EL (cell line): ENCODE data around the gene TMC1.
A peak's percentile ranks its signal among the peaks of the same experiment; 100 is the strongest.

ENCODE experiments used
- DNase-seq: peaks from one replicate; pipeline ENCODE4 v3.0.0-alpha.2; 2016

The TMC1 gene

DNA sequence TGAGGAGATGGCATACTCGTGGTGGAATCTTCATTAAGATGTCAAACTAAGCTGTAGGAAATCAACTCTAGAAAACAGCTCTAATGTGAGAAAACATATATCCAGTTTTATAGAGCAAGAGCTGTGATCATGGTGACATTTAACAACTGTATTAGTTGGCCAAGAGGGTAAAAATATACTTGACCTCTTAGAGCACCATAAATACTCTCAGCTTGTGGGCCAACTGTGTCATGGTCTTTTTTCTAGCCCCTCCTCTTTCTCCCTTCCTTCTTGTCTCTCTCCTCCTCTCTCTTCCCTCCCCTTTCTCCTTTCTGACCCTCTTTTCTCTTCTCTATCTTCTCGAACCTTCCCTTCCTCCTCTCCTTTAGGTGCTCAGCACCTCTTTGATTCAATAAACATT is 54.7 kb downstream of the TMC1 start:
- DNase-seq: no peak

DNA sequence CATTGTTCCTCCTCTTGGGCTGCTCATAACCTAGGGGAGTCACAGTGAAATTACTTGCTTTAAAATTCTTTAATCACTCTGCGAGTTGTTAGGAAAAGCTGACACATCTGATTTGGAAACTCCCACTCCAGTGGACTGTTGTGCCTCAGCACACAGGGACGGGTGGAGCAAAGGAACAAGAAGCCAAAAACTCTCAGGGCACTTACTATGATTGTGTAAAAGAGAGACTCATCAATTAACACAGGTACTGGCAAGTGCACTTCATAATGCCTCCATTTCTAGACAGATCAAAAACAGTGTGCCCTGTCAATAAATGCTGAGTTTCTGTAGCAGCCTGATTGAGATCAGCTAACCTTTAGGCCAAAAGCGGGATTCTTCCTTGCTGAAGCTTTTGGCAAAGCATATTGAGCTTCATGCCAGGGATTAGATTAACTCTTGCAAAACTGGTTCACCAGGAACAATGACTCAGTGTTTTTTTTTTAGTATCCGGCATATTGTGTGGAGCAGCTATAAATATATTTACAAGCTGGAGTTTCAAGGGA is 55.9 kb downstream of the TMC1 start:
- DNase-seq: peak; percentile 86

DNA sequence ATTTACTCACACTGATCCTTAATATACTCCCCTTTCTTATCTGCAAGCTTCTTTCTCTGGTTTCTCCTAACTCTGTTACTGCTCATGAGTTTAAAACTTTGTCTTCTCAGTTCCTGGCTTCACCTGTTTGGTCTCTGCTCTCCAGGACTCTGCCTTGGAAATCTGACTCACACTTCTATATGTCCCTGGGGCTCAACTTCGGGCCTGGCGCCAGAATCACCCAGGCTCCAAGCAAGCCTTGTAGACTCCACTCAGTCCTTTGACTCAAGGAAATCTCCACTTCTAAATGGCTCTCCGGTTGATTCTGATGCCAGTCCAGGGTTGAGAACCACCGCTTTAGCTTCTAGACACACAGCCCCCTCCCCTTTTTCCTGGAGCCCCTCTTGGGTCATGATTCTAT is 57.8 kb downstream of the TMC1 start:
- peak; percentile 82 for DNase-seq

DNA sequence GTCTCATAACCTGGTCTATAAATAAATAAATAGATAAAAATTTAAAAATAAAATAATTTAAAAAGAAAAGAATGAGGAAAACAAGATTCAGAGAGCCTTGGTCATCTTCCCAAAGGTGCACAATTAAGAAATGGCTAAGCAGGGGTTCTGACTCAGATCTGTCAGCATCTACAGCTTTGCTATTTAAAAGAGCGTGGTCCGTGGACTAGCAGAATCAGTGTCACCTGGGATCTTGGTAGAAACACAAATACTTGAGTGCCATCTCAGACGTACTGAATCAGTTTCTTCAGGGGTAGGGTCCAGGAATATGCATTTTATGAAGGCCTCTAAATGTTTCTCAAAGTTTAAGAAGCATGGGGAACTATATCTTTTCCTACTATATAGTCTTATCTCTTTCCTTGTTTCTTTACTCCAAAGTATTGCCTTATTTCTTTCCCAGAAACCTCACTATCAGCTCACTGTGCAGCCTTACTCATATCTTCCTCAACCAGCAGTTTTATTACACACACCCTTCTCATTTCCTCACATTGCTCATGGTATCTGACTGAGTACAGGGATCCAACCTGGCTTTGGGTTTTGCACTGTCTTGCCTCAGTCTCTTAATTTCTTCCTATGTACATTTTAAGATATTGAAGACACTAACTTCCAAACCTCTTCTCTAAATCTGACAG is 58.6 kb downstream of the TMC1 start:
- peak; percentile 50 for DNase-seq

- DNase-seq: peak; percentile 85
Observed at GRCh38 chr9:72581694-72582093, 60.3 kb downstream of the TMC1 start.

DNA sequence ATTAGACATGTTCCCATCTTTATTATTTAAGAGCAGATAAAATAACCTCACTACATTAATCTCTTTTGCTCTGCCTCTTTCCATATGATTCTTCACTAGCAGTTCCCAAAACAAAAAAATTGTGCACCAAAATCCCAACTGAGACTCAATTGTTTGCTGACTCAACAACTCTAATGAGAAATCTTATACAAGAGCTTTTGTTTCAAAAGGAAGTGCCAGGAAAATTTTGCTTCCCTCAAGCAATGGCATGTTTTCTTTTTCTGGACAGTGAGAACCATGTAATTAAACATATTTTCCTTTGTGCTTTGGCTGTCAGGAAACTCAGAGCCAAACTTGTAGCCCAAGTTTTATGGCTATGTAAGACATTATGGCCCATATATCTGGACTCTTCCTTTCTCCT is 62.0 kb downstream of the TMC1 start:
- DNase-seq: no peak

GRCh38 chr9:72586388-72587130 is 65.2 kb downstream of the TMC1 start:
- DNase-seq: peak; percentile 90

- DNase-seq: no peak
Observed at GRCh38 chr9:72588336-72588735, 66.9 kb downstream of the TMC1 start.

GRCh38 chr9:72589667-72590521 is 68.5 kb downstream of the TMC1 start:
- no peak for DNase-seq

DNA sequence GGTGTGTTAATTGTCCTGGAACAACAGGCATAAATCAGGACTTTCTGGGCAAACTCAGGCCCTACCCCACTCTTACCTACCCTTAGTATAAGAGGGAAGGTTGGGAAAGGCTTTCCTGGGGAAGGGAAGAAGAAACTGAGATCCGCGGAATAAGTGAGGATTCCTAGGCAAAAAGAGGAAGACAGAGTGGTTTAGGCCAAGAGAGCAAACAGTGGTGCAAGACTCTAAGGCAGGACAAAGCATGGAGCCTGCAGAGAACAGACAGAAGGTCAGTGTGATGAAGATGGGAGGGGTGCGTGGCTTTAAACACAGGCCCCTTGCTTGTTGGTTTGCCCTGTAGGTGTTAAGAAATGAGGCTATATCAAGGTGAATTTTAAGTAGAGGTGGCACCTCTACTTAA is 69.4 kb downstream of the TMC1 start:
- no peak for DNase-seq

DNA sequence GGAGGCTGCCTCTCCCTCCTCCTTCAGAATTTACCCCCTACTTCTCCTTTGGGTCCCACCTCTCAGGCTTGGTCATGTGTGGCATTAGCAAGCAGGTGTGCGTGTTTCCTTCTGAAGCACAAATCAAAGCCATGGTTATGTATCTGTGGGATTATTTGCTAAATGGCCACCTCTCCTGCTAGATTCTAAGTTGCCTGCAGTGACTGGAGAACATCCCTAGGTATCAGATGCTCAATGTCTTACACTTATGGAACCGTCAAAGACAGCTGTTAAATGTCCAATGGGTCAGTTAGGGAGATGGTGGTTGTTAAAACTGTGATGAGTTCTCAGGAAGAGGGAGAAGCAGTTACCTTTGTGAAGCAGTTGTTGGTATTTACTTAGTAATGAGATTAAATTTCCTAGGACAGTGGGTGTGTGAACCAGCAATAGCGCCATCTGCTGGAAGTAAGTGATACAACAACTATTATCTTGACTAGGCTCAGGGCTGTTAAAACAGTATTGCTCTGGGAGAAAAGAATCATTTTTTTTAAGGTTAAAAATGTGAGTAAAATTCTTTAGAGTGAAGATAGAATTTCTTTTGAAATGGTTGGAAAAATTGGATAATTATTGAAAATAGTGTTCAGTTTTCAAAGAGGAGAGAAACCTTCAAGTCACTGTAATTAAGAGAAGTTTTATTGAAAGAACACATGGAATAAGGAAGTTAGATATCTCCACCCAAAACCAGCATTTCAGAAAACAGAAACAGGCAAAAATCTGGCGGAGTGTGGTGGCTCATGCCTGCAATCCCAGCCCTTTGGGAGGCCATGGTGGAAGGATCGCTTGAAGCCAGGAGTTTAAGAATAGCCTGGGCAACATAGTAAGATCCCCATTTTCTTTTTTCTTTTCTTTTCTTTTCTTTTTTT is 71.3 kb downstream of the TMC1 start:
- DNase-seq: peak; percentile 63

- no peak for DNase-seq
Observed at GRCh38 chr9:72596451-72597180, 75.2 kb downstream of the TMC1 start.

DNA sequence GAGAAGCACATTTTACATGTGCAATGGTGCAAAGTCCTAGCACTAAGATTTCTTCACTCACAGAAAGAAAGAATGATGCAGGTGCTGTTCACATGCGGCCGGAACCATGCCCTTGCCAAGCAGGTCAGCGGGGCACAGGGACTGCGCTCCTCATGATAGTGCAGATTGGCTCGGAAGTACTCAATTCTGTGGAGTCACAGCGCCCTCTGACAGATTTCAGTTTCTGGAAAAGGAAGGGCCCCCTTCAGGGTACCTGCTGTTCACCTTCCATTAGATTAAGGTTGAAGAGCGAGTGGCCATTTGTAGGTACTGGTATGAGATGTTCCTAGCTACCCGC is 75.7 kb downstream of the TMC1 start:
- DNase-seq: no peak

GRCh38 chr9:72597601-72598000 is 76.2 kb downstream of the TMC1 start:
- no peak for DNase-seq

GRCh38 chr9:72598639-72599038 is 77.2 kb downstream of the TMC1 start:
- DNase-seq: no peak

DNA sequence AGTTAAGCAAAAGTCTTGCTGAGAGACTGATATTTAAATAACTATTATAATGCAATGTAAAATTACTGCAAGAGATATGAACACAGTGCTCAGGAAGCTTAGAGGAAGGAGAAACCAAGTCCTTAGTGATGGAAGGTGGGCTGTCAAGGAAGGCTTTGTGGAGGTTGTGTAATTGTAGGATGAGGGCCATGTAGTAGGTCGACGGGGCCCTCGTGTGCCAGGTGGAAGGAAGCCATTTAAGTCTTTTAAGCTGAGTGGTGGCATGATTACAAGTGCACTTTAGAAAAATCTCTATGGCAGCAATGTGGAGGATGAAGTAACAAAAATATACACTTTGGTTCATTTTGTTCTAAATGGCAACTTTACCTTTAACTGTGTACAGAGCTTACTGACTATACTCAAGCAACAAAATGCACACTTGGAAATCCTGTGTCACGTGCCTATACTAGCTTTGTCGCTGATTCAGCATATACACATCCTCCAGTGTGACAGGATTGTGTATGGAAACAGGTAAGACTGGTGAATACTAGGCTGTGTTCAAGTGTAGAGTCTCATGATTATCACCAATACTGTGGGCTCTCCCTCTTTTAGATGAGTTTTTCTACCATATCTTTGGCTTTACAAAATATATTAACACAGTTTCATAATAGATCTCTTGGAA is 78.6 kb downstream of the TMC1 start:
- no peak for DNase-seq

- DNase-seq: peak; percentile 29
Observed at GRCh38 chr9:72600671-72601070, 79.3 kb downstream of the TMC1 start.

DNA sequence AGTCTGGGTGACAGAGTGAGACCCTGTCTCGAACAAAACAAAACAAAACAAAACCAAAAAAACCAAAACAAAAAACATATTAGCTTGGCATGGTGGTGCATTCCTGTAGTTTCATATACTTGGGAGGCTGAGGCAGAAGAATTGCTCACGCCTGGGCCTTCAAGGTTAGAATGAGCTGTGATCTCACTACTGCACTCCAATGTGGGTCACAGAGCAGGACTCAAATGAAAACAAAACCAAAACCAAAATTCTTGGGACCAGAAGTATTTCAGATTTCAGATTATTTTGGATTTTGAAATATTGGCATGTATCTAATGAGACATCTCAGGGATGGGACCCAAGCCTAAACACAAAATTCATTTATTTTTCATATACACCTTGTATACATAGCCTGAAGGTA is 80.2 kb downstream of the TMC1 start:
- DNase-seq: no peak

GRCh38 chr9:72612449-72612848 is 91.0 kb downstream of the TMC1 start:
- no peak for DNase-seq

GRCh38 chr9:72614067-72614466 is 92.7 kb downstream of the TMC1 start:
- no peak for DNase-seq

GRCh38 chr9:72615931-72616330 is 94.5 kb downstream of the TMC1 start:
- DNase-seq: no peak
